Activated CD8-positive, alpha-beta memory T cell treated with anti-CD3 and anti-CD28 coated beads, Interleukin-2, amount 50 U/mL, for 24 hours (primary cell): ENCODE results near the gene NTSR1.

ENCODE experiments used
- DNase-seq: peaks from one replicate; pipeline ENCODE4 v3.0.0-alpha.2; 2020; ENCODE audit errors: extremely low read depth

The NTSR1 gene

DNA sequence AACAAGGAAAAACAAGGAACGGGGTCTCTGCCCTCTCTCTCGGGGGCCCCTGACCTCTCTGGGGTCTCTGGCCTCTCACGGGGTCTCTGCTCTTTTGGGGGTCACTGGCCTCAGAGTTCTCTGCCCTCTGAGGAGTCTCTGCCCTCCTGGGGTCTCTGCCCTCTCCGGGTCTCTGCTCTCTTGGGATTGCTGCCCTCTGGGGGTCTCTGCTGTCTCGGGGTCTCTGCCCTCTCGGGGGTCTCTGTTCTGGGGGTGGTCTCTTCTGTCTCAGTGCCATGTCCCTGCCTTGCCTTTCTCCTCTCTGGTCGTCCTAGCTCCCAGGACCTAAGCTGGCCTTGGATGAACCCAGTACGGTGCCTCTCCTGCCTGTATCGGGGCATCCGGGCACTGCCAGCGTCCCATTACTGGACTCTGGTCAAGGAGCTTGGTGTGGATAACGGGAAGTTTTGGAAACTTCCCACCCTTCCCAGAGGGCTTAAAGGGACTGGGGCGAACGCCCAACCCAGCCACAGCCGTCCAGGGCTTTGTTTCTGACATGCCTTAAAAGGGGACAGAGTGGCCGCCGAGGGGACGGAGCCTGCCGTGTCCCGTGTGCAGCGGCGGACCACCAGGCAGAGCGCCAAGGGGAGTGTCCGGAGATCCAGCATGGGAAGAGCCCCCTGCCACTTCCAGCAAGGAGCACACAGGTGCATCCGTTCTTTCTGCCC is 62.9 kb downstream of the NTSR1 start:
- DNase-seq, result no peak

DNA sequence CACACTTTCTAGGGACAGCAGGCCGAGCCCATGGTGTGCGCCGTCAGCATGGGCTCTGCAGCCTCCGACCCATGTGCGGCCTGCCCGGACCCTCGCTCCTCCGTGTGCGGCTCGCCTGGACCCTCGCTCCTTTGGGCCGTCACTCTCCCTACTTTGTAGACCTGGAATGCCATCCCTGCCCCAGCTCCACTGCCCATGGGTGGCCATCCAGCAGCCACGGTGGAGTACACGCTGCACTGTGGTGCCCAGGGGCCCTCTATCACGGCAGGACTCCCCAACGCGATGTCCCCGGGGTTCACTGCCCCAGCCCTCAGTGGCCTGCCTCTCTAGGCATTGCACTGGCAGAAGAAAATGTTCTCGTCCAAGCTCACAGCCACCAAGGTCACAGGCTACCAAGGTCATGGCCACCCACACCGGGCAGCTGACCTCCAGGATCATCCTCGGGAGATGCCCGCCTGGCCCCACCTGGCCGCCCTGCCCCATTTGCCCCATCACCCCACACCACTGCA is 63.5 kb downstream of the NTSR1 start:
- DNase-seq, result no peak

DNA sequence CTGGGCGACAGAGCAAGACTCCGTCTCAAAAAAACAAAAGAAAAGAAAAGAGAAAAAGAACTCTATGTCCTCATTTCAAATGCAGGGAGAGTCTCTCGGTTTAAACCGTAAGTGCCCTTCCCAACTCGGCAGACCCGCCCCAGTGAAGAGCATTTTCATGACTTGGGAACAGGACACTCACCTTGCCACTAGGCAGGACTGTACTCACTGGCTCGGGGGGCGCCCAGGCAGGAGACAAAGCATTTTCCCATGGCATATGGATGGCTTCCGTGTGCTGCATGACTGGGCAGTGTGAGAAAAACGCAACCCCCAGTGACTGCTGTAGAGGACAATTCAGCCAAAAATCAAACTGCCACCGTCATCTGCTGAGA is 64.0 kb downstream of the NTSR1 start:
- no peak for DNase-seq

DNA sequence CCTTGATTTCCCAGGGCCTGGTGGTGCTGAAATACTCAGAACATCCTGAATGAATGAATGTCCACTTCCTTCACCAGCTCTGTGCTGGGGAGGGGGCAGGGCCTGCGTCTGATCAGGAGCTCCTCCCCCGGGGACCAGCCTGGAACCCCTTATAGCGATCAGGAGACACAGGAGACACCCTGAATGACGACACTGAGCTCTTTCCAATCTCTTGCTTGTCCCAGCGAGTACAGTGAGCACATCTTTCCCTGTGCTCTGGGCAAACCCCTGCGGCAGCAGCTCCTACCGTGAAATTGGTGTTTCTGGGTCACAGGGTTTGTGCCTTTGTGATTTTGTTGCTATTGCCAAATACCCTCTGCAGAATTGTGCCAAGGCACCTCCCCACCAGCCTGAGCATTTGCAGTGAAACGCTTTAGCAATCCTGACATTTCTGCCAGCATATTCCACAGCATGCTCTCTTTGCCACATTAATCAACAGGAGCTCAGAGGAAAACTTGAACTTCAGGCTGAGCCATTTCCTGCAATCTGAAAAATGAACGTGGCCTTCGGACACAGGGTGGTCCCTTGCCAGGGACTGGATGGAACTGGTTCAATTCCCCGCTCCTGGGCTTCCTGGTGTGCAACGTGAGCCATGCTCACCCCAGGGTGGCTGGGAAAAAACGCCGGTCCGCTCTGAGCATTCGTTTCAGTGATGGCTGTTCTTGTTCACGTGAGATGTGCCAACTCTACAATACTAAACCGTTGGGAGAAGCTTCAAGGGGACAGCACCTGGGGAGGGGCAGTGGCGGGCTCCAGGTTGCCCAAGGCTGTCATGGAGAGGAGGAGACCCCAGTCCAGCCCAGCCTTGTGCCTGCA is 64.6 kb downstream of the NTSR1 start:
- DNase-seq, result no peak

DNA sequence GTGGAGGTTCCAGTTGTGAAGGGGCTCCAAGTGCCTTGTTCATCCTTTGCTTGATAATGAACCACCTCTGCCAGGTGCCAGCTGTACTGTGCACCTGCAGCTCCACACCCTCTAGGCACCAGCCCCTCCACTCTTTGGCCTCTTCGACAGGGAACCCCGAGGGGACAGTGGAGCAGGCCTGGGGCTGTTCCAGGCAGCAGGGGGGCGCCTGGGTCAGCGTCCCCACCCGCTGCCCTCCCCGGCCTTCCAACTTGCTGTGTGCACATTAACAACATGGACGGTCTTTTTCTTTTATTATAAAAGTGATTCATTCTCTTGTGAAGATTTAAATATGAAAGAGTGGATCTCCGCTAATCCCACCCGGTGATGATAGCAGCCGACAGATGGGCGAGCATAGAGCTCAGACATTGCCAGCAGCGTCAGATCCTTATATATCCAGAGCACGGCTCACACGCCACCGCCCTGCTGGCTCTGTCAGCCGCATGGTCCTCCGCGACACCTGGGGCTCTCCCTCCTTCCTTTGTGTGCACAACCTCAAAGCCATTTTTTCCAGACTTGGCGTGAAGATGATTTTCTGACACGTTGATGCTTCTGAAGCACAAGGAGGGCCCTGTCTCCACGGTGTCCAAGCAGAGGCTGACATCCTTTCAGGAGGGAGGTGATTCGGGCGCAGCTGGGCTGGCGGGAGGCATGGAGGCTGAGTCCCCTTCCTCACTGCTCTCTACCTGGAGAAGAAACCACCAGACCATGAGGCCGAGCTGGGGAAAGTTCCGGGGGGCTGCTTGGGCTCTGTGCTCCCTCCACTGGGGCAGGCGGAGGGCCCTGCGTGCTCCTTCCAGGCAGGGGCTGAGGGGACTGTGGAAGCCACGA is 65.4 kb downstream of the NTSR1 start:
- no peak for DNase-seq

DNA sequence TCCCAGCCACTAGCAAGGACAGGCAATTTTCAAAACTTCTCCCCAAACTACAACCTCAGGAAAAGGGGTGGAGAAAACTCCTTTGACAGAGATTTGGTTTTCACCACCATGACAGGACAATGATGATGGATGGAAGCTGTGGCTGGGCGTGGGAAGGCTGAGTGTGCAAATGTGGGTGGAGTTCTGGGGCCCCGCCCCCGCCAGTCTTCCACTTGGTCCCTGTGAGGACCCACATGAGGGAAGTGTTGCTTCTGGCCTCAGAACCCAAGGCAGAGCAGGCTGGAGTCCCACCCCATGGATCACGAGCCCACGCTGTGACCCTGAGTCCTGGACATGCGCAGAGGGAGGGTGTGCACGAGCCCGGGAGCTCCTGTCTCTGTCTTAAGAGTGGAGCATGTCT is 66.1 kb downstream of the NTSR1 start:
- DNase-seq, result no peak

DNA sequence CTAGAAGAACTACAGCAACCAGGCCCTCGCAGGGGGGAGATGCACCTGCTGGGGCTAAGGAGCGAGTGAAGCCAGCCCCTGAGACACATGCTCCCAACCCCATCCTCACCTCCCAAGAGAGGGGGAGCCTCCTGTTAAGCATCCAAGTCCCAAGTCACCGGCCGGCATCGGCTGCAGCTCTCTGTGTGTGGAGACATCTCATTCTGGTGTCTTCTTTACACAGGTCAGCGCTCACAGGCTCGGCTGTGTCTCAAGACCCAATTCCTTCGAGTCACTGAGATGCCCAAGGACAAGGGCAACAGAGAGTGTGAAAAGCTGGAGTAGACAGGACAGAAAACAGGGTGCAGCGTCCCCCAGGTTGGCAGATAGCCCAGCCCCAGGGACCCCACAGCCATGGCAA is 66.6 kb downstream of the NTSR1 start:
- no peak for DNase-seq

DNA sequence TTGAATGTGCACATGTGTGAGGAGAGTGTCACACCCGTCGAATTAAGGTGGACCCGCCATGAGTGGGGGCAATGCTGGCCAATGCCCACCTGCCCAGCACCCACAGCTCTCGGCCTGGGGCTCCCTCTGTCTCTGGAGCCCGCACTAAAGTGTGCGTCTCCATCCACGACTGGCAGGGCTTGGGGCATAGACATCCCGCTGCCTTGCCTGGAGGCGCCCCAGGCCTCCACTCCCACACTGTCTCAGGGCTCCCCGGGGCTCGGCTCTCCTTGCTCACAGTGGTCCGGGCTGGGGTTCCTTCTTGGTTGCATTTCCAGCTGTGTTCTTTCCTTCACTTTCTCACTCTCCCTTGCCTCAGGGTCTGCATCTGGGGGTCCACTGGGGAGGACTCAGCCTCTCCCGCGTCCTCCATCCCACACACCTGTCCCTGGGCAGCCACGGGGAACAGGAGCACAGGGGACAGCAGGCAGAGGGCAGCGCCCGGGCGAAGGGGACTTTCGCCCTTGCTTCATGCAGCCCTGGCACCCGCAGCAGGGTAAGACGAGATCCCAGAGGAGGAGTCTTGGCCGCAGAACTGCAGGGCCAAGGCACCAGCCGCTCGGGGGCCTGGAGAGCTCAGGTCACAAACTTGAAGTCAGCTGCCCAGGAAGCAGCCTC is 67.5 kb downstream of the NTSR1 start:
- no peak for DNase-seq

DNA sequence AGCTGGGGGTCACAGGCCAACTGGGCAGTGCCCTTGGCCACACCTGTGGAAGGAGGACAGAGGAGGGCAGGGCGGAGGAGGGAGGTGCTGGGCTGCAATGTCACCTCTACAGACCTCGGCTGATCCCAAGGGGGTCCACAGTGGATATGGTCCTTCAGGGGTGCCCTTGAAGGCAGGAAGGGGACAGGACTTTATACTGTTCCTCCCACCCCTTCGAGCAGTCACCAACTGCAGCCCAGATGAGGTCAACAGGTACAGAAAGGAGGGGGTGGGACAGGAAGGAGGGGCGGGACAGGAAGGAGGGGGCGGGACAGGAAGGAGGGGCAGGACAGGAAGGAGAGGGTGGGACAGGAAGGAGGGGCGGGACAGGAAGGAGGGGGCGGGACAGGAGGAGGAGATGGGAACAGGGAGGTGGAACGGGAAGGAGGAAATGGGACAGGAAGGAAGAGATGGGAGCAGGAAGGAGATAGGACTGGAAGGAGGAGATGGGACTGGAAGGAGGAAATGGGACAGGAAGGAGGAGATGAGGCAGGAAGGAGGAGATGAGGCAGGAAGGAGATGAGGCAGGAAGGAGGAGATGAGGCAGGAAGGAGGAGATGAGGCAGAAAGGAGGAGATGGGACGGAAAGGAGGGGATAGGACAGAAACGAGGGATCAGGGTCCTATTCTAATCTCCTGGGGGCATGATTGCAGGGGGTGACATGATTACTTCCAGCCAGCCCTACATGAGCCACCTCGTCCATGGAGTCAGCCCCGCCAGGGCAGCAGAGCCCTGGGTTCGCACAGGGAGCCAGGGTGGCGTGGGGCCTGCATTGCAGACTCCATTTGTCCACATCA is 68.3 kb downstream of the NTSR1 start:
- DNase-seq, result peak; percentile 32

DNA sequence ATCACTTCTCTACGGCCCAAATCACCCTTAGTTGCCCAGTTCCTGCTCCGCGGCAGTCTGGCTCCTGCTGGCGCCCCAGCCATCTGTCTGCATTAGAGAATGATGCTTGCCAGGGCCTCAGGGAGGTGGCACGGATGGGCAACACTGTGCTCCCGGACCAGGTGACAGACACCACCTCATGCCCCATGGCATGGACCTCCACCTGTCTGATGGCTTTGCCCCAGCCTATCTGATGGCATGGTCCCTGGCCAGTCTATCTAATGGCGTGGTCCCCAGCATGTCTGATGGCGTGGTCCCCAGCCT is 68.8 kb downstream of the NTSR1 start:
- no peak for DNase-seq

DNA sequence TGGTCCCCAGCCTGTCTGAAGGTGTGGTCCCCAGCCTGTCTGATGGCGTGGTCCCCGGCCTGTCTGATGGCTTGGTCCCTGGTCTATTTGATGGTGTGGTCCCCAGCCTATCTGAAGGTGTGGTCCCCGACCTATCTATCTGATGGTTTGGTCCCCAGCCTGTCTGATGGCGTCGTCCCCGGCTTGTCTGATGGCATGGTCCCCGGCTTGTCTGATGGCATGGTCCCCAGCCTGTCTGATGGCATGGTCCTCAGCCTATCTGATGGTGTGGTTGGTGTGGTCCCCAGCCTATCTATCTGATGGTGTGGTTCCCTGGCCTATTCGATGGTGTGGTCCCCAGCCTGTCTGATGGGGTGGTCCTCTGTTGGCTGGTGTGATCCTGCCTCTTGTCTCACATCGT is 69.4 kb downstream of the NTSR1 start:
- DNase-seq, result no peak

DNA sequence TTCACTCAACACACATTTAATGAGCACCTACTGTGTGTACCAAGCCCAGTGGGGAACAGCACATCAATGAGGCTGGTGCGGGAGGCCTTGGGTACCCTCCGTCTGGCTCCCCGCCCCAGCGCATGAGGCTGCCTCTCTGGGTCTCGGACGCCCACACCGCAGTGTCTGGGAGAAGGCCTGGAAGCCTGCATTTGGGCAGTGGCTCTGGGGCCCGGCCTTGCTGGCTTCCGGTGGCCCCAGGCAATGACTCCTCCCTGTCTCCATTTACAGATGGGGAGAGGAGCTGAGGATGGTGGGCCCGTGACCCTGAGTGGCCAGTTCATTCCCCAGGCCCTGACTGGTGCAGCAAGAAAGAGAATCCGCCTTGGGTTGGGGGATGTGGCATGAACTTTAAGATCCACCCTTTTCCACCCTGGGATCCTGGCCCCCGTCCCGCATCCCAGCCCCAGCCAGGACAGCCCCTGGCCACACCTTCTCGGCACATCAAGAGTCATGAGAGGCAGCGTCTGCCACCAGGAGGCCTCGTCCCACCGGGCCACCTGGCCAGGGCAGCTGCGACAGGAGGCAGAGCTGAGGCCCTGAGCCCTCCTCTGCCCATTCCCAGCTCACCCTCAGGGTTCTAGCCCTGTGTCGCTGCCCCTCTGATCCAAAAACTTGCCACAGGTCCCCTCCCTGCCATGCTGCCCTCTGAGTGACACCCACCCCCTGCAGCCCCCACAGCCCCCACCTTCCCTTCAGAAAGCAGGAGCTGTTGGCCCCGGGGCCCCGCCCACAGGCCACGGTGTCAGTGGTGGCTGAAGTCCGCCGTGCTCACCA is 70.2 kb downstream of the NTSR1 start:
- DNase-seq, result no peak

DNA sequence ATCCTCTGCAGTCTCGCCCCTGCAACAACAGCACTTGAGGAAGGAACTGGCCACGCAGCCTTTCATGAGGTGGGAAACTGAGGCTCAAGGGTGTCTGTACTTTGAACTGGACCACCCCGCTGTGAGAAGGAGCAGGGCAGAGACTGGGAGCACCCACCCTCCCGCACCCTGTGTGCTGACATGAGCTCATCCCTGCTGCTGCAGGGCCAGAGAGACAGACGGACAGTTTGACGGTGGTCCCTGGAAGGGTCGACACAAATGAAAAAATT is 70.7 kb downstream of the NTSR1 start:
- no peak for DNase-seq

DNA sequence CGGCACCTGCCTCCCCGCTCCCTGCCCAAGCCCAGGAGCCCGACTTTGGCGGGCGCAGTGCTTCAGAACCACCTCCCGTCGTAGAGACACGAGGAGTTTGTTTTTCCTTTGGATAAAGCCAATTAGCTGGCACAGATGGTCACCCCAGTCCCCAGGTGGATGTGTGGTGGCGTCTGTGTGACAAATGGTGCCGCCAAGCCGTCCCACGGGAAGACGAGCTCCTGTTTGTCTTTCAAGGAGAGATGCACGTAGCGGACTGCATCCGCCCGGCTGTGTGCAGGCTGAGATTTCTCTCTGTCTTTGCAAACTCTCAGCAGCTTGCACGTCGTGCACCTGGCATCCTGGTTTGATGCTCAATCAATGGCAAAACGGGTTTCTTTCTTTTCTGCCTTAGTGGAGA is 71.6 kb downstream of the NTSR1 start:
- DNase-seq, result no peak

DNA sequence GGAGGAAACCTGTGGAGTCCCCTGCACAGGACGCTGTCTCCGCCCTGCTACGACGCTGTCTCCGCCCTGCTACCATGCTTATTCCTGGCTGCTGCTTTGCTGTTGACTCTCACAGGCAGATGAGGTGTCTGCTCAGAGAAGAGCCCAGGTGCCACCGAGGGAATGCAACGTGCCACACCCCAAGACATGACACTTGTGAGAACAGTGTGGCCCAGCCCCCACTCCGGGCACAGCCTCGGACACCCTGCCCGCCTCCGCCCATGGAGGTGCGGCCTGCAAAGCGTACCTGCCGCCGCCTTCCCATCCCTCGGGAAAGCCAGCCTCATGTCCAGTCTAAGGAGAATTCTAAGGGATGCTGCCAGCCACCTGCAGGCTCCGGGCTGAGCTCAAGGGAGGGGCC is 72.1 kb downstream of the NTSR1 start:
- no peak for DNase-seq

DNA sequence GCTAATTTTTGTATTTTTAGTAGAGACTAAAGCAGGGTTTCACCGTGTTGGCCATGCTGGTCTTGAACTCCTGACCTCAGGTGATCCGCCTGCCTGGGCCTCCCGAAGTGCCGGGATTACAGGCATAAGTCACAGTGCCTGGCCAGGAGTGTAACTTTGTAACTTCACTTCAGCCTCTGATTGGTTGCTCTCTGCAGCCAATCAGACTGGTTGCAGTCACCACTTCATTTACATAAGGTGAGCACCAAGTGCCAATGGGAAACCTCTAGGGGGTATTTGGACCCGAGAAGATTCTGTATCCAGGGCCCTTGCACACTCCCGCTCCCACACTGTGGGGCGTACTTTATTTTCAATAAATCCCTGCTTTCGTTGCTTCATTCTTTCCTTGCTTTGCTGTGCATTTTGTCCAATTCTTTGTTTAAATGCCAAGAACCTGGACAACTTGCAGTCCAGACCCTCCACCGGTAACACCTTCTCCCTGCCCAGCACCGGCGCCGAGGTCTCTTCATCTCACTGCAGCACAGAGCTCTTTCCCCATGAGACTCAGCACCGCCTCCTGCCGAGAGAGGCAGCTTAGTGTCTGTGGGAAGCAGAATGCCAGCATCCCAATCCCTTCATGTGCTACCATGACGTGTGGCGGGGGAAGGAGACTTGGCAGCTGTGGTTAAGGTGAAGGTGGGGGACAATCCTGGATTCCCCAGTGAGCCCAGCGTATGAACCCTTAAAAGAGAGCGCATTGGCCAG is 73.7 kb downstream of the NTSR1 start:
- no peak for DNase-seq

DNA sequence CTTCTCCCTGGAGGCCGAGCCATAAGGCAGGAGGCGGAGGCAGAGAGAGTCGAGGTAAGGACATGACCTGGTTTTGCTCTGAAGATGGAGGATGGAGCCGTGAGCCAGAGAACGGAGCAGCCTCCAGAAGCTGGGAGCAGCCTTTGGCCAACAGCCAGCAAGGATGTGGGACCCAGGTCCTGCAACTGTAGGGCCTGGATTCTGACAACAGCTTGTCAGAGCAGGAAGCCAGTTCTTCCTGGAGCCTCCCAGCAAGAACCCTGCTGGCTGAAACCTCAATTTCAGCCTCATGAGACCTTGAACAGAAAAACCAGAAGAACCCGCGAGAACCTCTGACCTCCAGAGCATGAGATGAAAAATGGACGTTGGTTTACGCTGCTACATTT is 74.2 kb downstream of the NTSR1 start:
- DNase-seq, result no peak

DNA sequence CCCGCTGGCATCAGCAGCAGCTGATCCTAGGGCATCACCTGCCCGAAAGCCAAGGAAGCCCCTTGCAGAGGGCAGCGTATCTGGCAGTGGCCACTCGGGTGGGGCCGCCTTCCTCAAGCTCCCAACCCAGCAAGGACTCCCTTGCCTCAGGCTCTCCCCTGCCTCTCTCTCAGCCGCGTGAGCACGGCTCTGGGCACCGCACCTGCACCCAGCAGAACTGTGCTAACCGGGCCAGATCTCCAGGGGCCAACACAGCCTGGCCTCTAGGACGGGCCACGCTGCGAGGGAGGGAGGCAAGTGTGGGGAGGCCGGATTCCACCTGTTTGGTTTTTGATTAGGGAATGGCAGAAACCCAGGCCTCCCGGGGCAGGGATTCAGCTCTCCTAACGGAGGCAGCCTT is 75.9 kb downstream of the NTSR1 start:
- DNase-seq, result no peak

DNA sequence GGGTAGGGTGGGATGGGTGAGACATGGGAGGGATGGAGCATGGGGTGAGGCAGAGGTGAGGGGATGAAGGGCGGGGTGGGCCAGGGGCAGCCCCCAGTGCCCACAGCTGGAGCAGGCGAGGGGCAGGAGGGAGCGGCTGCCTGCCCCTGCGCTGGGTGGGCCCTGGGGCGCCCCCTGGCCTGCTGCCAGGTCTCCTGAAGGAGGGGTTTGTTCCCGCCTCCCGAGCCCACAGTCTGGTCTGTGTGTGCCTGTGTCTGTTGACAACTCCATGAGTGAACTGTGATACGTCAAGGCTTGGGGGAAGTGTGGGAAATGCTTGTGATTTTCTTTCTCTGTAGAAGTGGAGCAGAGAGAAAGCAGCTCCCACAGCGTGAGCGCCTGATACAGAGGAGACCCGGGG is 76.8 kb downstream of the NTSR1 start:
- no peak for DNase-seq

DNA sequence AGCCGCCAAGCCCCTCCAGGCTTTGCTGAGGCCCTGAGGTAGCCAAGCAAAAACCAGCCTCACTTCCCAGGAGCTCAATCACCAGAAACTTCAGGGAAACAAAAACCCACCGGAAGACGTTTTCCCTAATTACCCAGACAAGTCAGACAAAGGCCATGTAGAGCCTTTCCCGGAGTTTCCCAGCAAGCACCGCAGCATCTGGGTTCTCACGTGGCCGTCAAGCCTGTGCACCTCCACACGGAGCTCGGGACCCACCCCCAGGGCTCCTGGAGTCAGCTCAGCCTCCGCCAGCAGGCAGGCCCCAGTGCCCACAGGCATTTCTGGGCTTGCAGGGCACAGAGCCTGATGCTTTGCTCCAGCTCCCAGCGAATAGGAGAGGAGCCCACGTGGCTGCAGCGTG is 77.5 kb downstream of the NTSR1 start:
- DNase-seq, result no peak
